ENCODE measurements around the gene ALDOB.

ALDOB gene

GRCh38 chr9:101465326-101465915 is 29.8 kb upstream of the ALDOB start:
- Histone ChIP-seq H3K27ac (no peak overlapping the region), H3K36me3 (no peaks in the 10 kb centered on the region), H3K27me3 (ENCODE audit: insufficient read depth, low read depth, severe bottlenecking) (no peaks in the 10 kb centered on the region), H3K9me3 (ENCODE audit: severe bottlenecking) (no peaks in the 10 kb centered on the region), H3K4me3 (ENCODE audit: low read depth, low read length) (no peak overlapping the region)
- peak; percentile 71; the same call in 1 of the 2 replicates for TF ChIP-seq CTCF (IDR thresholded peaks at IDR 0.05; ENCODE audit: low read depth, low read length)
- DNase-seq, result peak; percentile 71

- Histone ChIP-seq H3K36me3 (no peaks in the 10 kb centered on the region), H3K27ac (no peak overlapping the region), H3K9me3 (ENCODE audit: severe bottlenecking) (no peaks in the 10 kb centered on the region), H3K27me3 (ENCODE audit: insufficient read depth, low read depth, severe bottlenecking) (no peaks in the 10 kb centered on the region), H3K4me3 (ENCODE audit: low read depth, low read length) (no peak overlapping the region)
- no peak for DNase-seq
- no peak for TF ChIP-seq CTCF (IDR thresholded peaks at IDR 0.05; ENCODE audit: low read depth, low read length)
These were observed 27.8 kb upstream of the ALDOB start for GRCh38 chr9:101463397-101463796.

GRCh38 chr9:101462558-101462957 is 27.0 kb upstream of the ALDOB start:
- H3K27ac ChIP-seq, result no peak overlapping the region
- H3K27me3 ChIP-seq (ENCODE audit: insufficient read depth, low read depth, severe bottlenecking), result no peaks in the 10 kb centered on the region
- TF ChIP-seq CTCF (IDR thresholded peaks at IDR 0.05; ENCODE audit: low read depth, low read length), result no peak
- no peak overlapping the region for H3K4me3 ChIP-seq (ENCODE audit: low read depth, low read length)
- no peaks in the 10 kb centered on the region for H3K9me3 ChIP-seq (ENCODE audit: severe bottlenecking)
- no peaks in the 10 kb centered on the region for H3K36me3 ChIP-seq
- no peak for DNase-seq

GRCh38 chr9:101460965-101461364 is 25.4 kb upstream of the ALDOB start:
- no peaks in the 10 kb centered on the region for H3K27me3 ChIP-seq (ENCODE audit: insufficient read depth, low read depth, severe bottlenecking)

GRCh38 chr9:101458963-101459631 is 23.5 kb upstream of the ALDOB start:
- peak; percentile 62 for DNase-seq

More at GRCh38 chr9:101460965-101461364, 25.4 kb upstream of the ALDOB start:
- Histone ChIP-seq H3K4me3 (ENCODE audit: low read depth, low read length) (no peak overlapping the region), H3K27ac (no peak overlapping the region), H3K9me3 (ENCODE audit: severe bottlenecking) (no peaks in the 10 kb centered on the region), H3K36me3 (no peaks in the 10 kb centered on the region)
- no peak for DNase-seq
- no peak for TF ChIP-seq CTCF (IDR thresholded peaks at IDR 0.05; ENCODE audit: low read depth, low read length)

More at GRCh38 chr9:101458963-101459631, 23.5 kb upstream of the ALDOB start:
- Histone ChIP-seq H3K9me3 (ENCODE audit: severe bottlenecking) (no peaks in the 10 kb centered on the region), H3K4me3 (ENCODE audit: low read depth, low read length) (no peak overlapping the region), H3K36me3 (no peaks in the 10 kb centered on the region), H3K27ac (no peak overlapping the region), H3K27me3 (ENCODE audit: insufficient read depth, low read depth, severe bottlenecking) (no peaks in the 10 kb centered on the region)
- TF ChIP-seq CTCF (IDR thresholded peaks at IDR 0.05; ENCODE audit: low read depth, low read length), result peak; percentile 85
